Embryonic facial prominence (tissue), 1 donor: Measurements from ENCODE around the gene PLCXD3.
"Not testable (repeated sequence)": the region's sequence is repeated elsewhere in the genome, so short reads cannot be mapped to it uniquely, and the experiment has no call there.

Experiments
- DNase-seq: peaks from one replicate; pipeline ENCODE4 v3.0.0-alpha.2; 2016; ENCODE audit errors: extremely low spot score

Gene PLCXD3

GRCh38 chr5:41485533-41485932, 24.9 kb downstream of the PLCXD3 start:
- DNase-seq, result no peak

DNA sequence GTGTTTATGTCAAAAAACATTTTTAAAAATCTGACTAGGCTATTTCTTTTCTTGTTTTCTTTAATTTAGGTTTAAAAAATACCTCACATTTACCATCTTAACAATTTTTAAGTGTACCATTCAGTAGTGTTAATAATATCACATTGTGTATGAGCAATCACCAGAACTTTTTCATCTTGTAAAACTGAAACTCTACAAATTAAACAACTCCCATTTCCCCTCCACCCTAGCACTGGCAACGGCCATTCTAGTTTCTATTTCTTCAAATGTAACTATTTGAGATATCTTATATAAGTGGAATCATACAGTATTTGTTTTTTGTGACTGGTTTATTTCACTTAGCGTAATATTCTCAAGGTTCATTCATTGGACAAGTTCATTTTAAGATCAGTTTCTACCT, 27.7 kb downstream of the PLCXD3 start:
- DNase-seq, result no peak

- DNase-seq, result no peak
These were observed 28.2 kb downstream of the PLCXD3 start for GRCh38 chr5:41482173-41482572.

- not testable (repeated sequence) for DNase-seq
These were observed 38.7 kb downstream of the PLCXD3 start for GRCh38 chr5:41471571-41472208.

- DNase-seq, result no peak
These were observed 44.8 kb downstream of the PLCXD3 start for GRCh38 chr5:41465493-41466171.

- DNase-seq, result no peak
These were observed 50.8 kb downstream of the PLCXD3 start for GRCh38 chr5:41459557-41459956.

DNA sequence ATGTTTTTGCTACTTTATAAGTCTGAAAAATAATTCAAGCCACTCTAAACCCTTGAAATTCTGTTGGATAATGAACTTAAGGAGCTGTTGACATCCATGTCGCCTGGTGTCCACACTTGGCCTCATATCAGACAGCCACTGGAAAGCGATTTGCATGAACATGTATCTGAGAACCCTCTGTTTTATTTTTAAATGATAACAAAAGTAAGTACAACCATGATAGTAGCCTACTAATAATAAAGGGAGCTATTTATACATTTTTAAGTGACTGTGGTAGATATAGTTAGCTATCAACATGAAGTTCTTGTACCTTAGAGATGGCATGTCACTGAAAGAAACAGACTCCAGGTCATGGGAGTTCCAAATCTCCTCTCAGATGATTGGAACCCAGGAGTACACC, 53.3 kb downstream of the PLCXD3 start:
- no peak for DNase-seq

DNA sequence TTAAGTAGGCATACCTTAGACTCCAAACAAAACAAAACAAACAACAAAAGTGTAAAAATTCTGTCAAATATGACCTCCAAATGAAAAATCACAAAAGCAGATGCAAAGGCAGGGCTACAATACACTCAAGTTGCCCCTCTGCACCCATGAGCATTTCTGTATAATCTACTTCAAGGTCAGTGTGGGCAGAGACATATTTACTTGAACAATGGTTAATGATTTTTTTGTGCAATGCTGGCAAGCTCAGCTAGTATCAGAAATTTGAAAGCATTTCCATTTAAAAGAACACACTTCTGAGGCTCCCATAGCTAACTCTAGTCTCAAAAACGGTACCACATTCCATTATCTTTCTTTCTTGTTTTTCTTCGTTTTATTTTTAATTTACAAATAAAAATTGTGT, 57.9 kb downstream of the PLCXD3 start:
- no peak for DNase-seq

GRCh38 chr5:41447650-41448510, 62.5 kb downstream of the PLCXD3 start:
- no peak for DNase-seq

DNA sequence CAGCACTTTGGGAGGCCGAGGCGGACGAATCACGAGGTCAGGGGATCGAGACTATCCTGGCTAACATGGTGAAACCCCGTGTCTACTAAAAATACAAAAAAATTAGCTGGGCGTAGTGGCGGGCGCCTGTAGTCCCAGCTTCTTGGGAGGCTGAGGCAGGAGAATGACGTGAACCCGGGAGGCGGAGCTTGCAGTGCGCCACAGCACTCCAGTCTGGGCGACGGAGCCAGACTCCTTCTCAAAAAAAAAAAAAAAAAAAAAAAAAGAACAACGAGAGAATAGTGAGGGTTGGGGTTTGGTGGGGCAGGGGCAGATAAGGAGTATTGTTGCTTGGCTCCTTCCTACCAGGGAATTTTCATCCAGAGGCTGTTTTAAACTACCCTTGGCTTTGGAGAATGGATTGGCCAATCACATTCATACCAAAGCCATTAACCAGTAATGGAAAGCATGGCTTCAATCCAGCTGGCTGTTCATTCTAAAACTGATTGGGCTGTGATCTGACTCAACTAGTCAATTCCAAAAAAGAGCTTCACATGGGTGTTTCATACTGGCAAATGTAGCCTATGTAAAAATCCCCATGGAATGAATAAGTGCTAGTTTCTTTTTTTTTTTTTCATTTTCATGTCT, 64.4 kb downstream of the PLCXD3 start:
- no peak for DNase-seq

DNA sequence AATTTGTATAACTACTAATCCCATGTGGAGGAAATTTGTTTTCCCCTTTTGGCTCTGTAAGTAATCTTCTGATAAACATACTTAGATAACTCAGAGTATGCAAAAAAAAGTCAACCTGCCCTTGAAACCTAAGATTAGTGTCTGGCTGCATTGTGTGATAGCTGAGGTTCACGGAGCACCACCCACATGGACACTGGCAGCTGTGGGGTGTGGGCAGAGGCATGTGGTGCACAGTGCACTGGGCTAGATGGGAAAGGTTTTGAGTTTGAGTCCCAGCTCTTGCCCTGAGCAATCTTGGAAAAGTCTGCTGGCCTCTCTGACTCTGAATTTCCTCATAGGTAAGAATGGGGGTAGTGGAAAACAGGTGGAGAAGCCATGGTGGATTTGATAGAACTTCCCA, 75.1 kb downstream of the PLCXD3 start:
- no peak for DNase-seq

- no peak for DNase-seq
These were observed 76.7 kb downstream of the PLCXD3 start for GRCh38 chr5:41433552-41434181.

DNA sequence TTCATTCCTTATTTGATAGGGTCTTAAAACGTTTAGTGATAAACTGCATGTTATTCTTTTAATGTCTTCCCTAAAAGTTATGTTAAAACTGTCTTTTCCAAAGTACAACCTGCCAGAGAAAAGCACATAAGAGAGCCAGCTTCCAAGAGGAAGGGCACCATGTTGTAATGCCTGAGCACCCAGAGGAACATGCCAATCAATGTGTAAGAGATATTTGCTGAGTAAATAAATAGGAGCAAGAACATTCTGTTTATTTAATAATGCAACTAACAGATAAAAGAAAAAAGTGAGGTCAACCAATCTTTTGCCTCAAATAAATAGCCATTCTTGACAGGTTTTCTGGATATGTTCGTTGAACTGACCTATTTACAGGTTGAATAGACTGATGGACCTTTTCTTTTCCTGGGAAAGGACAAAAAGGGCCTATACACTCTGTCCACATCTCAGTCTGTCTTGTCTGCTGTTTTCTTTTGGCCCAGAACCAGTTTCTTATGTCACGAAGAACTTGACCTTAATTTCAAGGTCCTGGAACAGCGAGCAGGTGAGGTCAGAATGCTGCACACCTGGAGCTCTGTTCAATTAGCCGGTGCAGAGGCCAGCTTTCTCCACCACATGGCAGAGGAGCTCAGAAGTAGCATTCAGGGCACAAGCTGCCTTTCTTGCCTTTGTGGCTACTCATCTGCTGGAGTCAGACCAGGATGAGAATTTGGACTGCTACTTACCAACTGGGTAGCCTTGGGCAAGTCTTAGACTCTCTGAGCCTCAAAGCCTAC, 77.7 kb downstream of the PLCXD3 start:
- no peak for DNase-seq

- no peak for DNase-seq
These were observed 82.9 kb downstream of the PLCXD3 start for GRCh38 chr5:41427505-41427904.

GRCh38 chr5:41425736-41426135, 84.7 kb downstream of the PLCXD3 start:
- DNase-seq, result no peak

DNA sequence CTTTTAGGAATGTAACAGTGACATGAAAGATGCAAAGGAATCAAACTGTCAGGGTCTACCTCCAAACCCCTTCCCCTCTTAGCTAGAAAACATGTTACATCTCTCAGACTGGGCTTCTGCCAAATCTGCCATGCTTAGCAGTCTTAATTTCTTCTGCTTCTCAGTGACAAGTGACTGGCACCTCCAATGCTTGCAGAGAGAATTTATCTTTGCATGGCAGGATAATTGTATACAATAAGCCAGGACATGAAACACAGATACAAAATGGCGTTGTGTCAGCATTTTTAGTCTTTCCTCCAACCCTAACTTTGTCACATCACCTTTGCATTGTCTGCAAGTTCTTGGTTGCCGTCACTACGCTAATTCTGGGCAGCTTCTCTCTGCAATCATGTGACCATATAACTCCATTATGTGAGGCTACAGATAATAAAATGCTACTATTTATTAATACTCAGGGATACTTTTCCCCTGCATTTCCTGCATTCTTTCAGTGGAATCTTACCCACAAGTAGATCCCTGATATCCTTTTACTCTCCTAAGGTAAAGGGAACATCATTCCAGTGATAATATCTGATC, 89.8 kb downstream of the PLCXD3 start:
- no peak for DNase-seq

GRCh38 chr5:41418220-41419031, 92.0 kb downstream of the PLCXD3 start:
- DNase-seq, result no peak

DNA sequence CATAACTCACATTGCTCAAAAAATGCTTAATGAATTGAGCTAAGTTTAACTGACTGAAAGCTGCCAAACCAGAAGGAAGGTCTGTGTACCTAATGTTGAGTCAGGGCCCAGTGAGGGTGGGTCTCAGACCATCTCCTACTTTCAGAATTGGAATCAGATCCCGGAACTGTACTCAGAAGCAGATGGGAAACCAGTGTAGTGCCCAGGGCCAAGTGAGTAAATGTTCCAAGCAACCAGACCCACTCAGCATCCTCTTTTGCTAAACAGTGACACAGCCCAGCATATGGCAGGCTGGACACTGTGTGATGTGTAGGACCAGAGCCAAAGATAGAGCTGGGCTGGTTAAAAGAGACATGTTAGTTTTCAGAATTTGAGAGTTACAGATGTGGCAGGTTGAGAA, 94.1 kb downstream of the PLCXD3 start:
- DNase-seq, result no peak

DNA sequence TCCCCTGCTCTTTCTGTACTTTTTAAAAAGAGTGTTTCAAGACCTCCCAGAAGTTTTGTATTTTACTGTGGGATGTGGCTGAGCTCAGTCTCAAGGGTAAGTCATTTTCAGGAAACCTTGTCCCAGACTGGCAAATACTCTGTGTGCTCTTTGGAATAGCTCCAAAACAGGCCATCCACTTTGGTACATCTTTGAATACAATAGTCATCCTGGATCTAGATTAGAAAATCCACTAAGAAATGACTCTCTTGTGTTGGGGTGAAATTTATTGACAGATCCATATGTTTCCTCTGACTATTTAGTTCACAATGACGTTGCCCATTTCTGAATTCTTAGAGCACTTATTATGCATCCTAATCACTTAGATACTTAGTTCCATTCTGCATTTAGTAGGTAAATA, 95.2 kb downstream of the PLCXD3 start:
- DNase-seq, result no peak

DNA sequence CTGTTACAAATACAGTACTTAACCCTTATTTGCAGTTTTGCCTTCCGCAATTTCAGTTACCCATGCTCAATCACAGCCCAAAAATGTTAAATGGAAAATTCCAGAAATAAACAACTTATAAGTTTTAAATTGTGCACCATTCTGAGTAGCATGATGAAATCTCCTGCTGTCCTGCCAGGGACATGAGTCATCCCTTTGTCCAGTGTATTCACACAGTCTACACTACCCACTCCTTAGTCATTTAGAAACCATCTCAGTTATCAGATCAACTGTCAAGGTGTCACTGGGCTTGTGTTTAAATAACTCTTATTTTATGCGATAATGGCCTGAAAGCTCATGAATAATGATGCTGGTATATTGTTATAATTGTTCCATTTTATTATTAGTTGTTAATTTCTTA, 95.8 kb downstream of the PLCXD3 start:
- DNase-seq, result no peak
